ENCODE data around the gene AP2A2.
"Not testable (repeated sequence)": the region's sequence is repeated elsewhere in the genome, so short reads cannot be mapped to it uniquely, and the experiment has no call there.

AP2A2 gene

GRCh38 chr11:967995-968751, 42.5 kb downstream of the AP2A2 start:
- Mint-ChIP-seq H3K4me1 (peaks cover 38% of the 10 kb centered on the region), H3K4me3 (no peak overlapping the region), H3K9me3 (no peaks in the 10 kb centered on the region), H3K36me3 (ENCODE audit: insufficient read depth) (peaks cover 21% of the 10 kb centered on the region), H3K27me3 (no peaks in the 10 kb centered on the region), H3K27ac (ENCODE audit: low read depth) (no peak overlapping the region)
- ATAC-seq (replicated peaks; ENCODE audit: extremely low read depth, poor library complexity, severe bottlenecking) (no peak), DNase-seq (ENCODE audit: low spot score in 2 of 2) (no peak)

- no peak for DNase-seq (ENCODE audit: low spot score in 2 of 2)
- H3K27me3 Mint-ChIP-seq = no peaks in the 10 kb centered on the region
- H3K36me3 Mint-ChIP-seq (ENCODE audit: insufficient read depth) = peaks cover 24% of the 10 kb centered on the region
- peaks cover 37% of the 10 kb centered on the region for H3K4me1 Mint-ChIP-seq
- H3K9me3 Mint-ChIP-seq = no peaks in the 10 kb centered on the region
- no peak for ATAC-seq (replicated peaks; ENCODE audit: extremely low read depth, poor library complexity, severe bottlenecking)
- no peak overlapping the region for H3K27ac Mint-ChIP-seq (ENCODE audit: low read depth)
- no peak overlapping the region for H3K4me3 Mint-ChIP-seq
Observed at GRCh38 chr11:968822-969221, 43.2 kb downstream of the AP2A2 start.

- Mint-ChIP-seq H3K36me3 (ENCODE audit: insufficient read depth) (peaks cover 25% of the 10 kb centered on the region), H3K27ac (ENCODE audit: low read depth) (peak overlapping the region; percentile 54), H3K4me3 (peak overlapping the region; percentile 57), H3K4me1 (peaks cover 35% of the 10 kb centered on the region), H3K9me3 (no peaks in the 10 kb centered on the region), H3K27me3 (no peaks in the 10 kb centered on the region)
- no peak for DNase-seq (ENCODE audit: low spot score in 2 of 2)
- ATAC-seq (replicated peaks; ENCODE audit: extremely low read depth, poor library complexity, severe bottlenecking) = no peak
Observed at GRCh38 chr11:969651-970205, 44.1 kb downstream of the AP2A2 start.

- peaks cover 25% of the 10 kb centered on the region for H3K36me3 Mint-ChIP-seq (ENCODE audit: insufficient read depth)
- peak overlapping the region; percentile 57 for H3K4me3 Mint-ChIP-seq
- H3K9me3 Mint-ChIP-seq = no peaks in the 10 kb centered on the region
- DNase-seq (ENCODE audit: low spot score in 2 of 2) (no peak), ATAC-seq (replicated peaks; ENCODE audit: extremely low read depth, poor library complexity, severe bottlenecking) (peak; percentile 59)
- H3K27ac Mint-ChIP-seq (ENCODE audit: low read depth) = peak overlapping the region; percentile 54
- H3K4me1 Mint-ChIP-seq = peaks cover 35% of the 10 kb centered on the region
- H3K27me3 Mint-ChIP-seq = no peaks in the 10 kb centered on the region
Observed at GRCh38 chr11:970319-970871, 44.7 kb downstream of the AP2A2 start.

GRCh38 chr11:971092-971690, 45.5 kb downstream of the AP2A2 start:
- Mint-ChIP-seq H3K36me3 (ENCODE audit: insufficient read depth) (peaks cover 22% of the 10 kb centered on the region), H3K27ac (ENCODE audit: low read depth) (peak overlapping the region; percentile 54), H3K4me3 (no peak overlapping the region), H3K4me1 (peaks cover 37% of the 10 kb centered on the region), H3K9me3 (no peaks in the 10 kb centered on the region), H3K27me3 (no peaks in the 10 kb centered on the region)
- ATAC-seq (replicated peaks; ENCODE audit: extremely low read depth, poor library complexity, severe bottlenecking) (no peak), DNase-seq (ENCODE audit: low spot score in 2 of 2) (no peak)

- Mint-ChIP-seq H3K36me3 (ENCODE audit: insufficient read depth) (peaks cover 20% of the 10 kb centered on the region), H3K9me3 (no peaks in the 10 kb centered on the region), H3K4me1 (peaks cover 37% of the 10 kb centered on the region), H3K27ac (ENCODE audit: low read depth) (no peak overlapping the region), H3K4me3 (no peak overlapping the region), H3K27me3 (no peaks in the 10 kb centered on the region)
- ATAC-seq (replicated peaks; ENCODE audit: extremely low read depth, poor library complexity, severe bottlenecking) = no peak
- DNase-seq (ENCODE audit: low spot score in 2 of 2) = no peak
Observed at GRCh38 chr11:971731-972365, 46.2 kb downstream of the AP2A2 start.

GRCh38 chr11:972523-973211, 47.0 kb downstream of the AP2A2 start:
- H3K27me3 Mint-ChIP-seq = no peaks in the 10 kb centered on the region
- no peak for ATAC-seq (replicated peaks; ENCODE audit: extremely low read depth, poor library complexity, severe bottlenecking)
- H3K36me3 Mint-ChIP-seq (ENCODE audit: insufficient read depth) = peaks cover 24% of the 10 kb centered on the region
- H3K4me1 Mint-ChIP-seq = peaks cover 37% of the 10 kb centered on the region
- H3K27ac Mint-ChIP-seq (ENCODE audit: low read depth) = peak overlapping the region; percentile 82
- H3K9me3 Mint-ChIP-seq = no peaks in the 10 kb centered on the region
- no peak overlapping the region for H3K4me3 Mint-ChIP-seq
- no peak for DNase-seq (ENCODE audit: low spot score in 2 of 2)

- Mint-ChIP-seq H3K9me3 (no peaks in the 10 kb centered on the region), H3K36me3 (ENCODE audit: insufficient read depth) (peaks cover 23% of the 10 kb centered on the region), H3K4me3 (no peak overlapping the region), H3K27me3 (no peaks in the 10 kb centered on the region), H3K4me1 (peaks cover 37% of the 10 kb centered on the region), H3K27ac (ENCODE audit: low read depth) (peak overlapping the region; percentile 82)
- no peak for DNase-seq (ENCODE audit: low spot score in 2 of 2)
- ATAC-seq (replicated peaks; ENCODE audit: extremely low read depth, poor library complexity, severe bottlenecking) = no peak
Observed at GRCh38 chr11:973237-973636, 47.6 kb downstream of the AP2A2 start.

- H3K4me3 Mint-ChIP-seq; H3K9me3 Mint-ChIP-seq; ATAC-seq (replicated peaks; ENCODE audit: extremely low read depth, poor library complexity, severe bottlenecking); H3K27me3 Mint-ChIP-seq; DNase-seq (ENCODE audit: low spot score in 2 of 2): not testable (repeated sequence)
- Mint-ChIP-seq H3K27ac (ENCODE audit: low read depth) (peak overlapping the region; percentile 75), H3K36me3 (ENCODE audit: insufficient read depth) (peaks cover 17% of the 10 kb centered on the region), H3K4me1 (peaks cover 28% of the 10 kb centered on the region)
Observed at GRCh38 chr11:975376-975775, 49.7 kb downstream of the AP2A2 start.

- Mint-ChIP-seq H3K36me3 (ENCODE audit: insufficient read depth) (peaks cover 19% of the 10 kb centered on the region), H3K27me3 (no peaks in the 10 kb centered on the region), H3K27ac (ENCODE audit: low read depth) (peak overlapping the region; percentile 27), H3K4me1 (peaks cover 23% of the 10 kb centered on the region), H3K4me3 (no peak overlapping the region), H3K9me3 (no peaks in the 10 kb centered on the region)
- ATAC-seq (replicated peaks; ENCODE audit: extremely low read depth, poor library complexity, severe bottlenecking) = peak; percentile 14
- DNase-seq (ENCODE audit: low spot score in 2 of 2) = no peak
Observed at GRCh38 chr11:975827-976226, 50.2 kb downstream of the AP2A2 start.

- peaks cover 21% of the 10 kb centered on the region for H3K36me3 Mint-ChIP-seq (ENCODE audit: insufficient read depth)
- ATAC-seq (replicated peaks; ENCODE audit: extremely low read depth, poor library complexity, severe bottlenecking) = no peak
- H3K27me3 Mint-ChIP-seq = no peaks in the 10 kb centered on the region
- H3K4me1 Mint-ChIP-seq = peaks cover 18% of the 10 kb centered on the region
- H3K9me3 Mint-ChIP-seq = no peaks in the 10 kb centered on the region
- H3K4me3 Mint-ChIP-seq = no peak overlapping the region
- peak overlapping the region; percentile 27 for H3K27ac Mint-ChIP-seq (ENCODE audit: low read depth)
- no peak for DNase-seq (ENCODE audit: low spot score in 2 of 2)
Observed at GRCh38 chr11:976431-977160, 50.9 kb downstream of the AP2A2 start.
